Right renal cortex interstitium (tissue), 3 donors: Measurements from ENCODE around the gene FGD2. TPM values are rescaled to one million over a fixed set of nuclear protein-coding genes. Genes with fewer than 3 reads are reported as not detected.
A peak's percentile ranks its signal among the peaks of the same experiment; 100 is the strongest.

Source experiments
- DNase-seq, 3 donors: peaks; one replicate each; pipeline ENCODE4 v3.0.0-alpha.2; 2013; ENCODE audit warnings: low read depth in 3 of 3, low spot score in 2 of 3
- polyA plus RNA-seq, 3 donors: library from polyadenylated mRNA; unstranded; fragments of 120-200 nt; gene quantifications; one replicate each; pipeline ENCODE4 v1.2.1, GENCODE V29; 2013; ENCODE audit not compliant: insufficient read length in 3 of 3

FGD2 gene
- polyA plus RNA-seq, 3 donors: 1.3 to 1.5 (median 1.5) TPM

DNA sequence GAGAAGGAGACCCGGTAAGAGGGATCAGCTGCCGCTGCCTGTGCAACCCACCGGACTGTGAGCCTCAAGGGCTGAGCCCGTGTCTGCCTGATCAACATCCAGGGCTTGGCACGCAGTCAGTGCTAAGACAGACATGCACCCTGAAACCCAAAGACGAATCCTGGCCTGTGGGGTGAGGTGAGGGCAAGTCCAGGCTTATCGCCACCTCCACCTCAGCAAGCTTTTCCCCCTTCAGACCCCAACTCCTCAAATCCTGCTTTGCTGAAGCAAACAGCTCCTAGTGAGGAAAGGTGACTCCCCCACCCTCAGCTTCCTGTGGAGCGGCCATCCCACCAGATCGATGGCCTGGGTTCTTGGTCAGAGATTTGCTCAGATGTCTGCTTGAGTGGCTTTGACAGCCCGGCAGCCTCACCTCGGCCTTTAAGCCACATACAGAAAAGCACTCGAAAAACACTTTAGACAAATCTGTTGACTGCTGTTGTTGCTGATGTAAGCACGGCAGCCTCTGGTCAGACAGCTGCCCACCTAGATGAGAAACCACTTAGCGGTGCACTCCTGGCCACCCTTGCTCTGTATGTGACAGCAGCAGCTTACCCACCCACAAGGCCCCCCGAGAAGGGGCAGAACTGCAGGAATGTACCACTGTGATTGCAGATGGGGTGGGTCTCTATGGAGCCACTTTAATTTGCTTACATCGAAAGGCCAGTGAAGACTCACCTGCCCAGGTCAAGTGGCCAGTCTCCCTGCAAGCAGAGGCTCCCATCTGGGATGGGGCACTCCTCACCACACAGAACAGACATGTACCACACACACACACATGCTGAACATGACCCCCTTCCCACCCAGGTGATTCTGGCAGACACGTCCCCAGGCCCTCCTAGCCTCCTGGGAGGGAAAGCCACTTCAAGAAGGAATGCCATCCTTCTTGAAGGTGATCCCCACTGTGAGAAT, 34.3 kb upstream of the FGD2 start:
- no peak for DNase-seq

DNA sequence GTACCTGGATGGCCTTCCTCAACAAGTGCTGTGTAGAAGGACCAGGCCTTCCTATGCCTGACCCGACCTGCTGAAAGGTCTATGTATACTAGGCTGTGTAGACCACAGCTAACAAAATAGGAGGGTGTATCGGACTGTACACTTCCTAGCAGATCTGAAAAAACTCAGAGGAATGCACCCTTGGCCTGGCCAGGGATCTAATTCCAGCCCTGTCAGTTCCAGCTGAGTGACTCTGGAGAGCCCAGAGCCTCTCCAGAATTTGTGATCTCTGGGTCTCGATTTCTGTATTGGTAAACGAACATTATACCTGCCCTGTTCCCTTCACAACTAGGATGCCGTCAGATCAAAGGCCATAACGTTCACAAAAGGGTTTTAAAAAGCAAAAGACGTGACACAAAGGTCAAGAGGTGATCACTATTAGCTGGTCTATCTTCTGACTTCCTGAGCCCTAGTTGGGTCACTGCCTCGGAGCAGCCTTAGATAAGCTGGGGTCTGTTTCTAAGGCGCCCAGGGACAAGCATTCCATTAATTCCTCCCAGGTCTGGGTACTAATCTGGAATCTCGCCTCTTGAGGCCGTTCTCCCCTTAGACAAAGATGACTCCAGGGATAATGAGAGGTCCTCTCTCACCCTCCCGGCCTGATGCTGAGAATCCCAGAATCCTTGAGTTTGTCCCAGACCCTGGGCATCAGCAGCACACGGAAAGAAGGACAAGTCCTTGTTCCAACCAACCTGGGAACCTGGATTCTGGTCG, 33.4 kb upstream of the FGD2 start:
- no peak for DNase-seq

DNA sequence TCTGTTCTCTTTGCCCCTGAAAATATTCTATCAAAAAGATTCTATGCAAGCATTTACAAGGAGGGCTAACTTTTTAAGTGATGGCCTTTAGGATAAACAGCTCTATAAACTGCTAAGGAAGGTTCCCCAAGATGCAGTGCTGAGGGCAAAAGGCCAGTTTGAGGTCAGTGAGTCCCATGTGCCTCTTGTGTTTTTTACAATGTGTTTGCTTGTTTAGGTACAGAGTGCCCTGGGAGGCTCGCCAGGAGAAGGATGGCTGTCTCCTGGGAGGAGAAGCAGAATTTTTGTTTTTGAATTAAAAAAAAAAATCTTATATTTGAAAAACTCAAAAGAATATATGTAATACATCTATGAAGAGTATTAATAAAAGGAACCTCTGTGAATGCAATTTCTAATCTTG, 32.3 kb upstream of the FGD2 start:
- DNase-seq: no peak

GRCh38 chr6:36973647-36974046, 31.8 kb upstream of the FGD2 start:
- DNase-seq: no peak

GRCh38 chr6:36975231-36976006, 30.0 kb upstream of the FGD2 start:
- no peak for DNase-seq

DNA sequence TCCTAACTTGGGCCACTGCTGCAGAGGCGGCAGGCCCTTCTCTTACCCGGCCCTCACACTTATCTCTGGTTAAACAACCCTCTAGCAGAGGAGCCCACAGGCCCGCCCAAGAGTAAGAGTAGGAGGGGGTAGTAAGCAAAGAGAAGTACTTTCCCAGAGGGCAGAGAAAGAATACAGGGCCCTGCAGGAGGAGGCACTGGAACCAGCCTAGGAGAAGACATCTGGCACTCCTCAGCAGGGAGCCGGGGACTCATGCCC, 29.5 kb upstream of the FGD2 start:
- DNase-seq: no peak

- no peak for DNase-seq
These were observed 28.9 kb upstream of the FGD2 start for GRCh38 chr6:36976509-36976908.

DNA sequence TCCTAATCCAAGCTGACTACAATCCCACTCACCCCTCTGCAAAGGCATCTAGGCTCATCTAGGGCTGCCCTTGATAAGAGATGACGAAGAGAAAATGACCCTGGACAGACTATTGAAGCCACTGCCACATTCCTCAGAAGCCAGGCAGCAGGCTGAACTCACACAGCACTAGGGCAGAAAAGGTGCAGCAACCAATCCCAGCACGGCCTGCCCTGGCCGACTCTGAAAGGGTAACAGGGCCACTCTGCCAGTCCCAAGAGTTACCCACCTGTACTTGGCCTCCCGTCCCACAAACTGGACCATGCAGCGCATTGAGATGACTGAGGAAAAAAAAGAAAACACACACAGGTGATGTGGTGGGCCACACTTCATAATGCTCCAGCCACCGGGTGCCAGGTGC, 28.5 kb upstream of the FGD2 start:
- DNase-seq: no peak

GRCh38 chr6:36977470-36977941, 27.9 kb upstream of the FGD2 start:
- no peak for DNase-seq

- no peak for DNase-seq
These were observed 26.8 kb upstream of the FGD2 start for GRCh38 chr6:36978421-36979346.

GRCh38 chr6:36979347-36979742, 26.1 kb upstream of the FGD2 start:
- DNase-seq: no peak

- DNase-seq: no peak
These were observed 25.3 kb upstream of the FGD2 start for GRCh38 chr6:36980129-36980528.

- no peak for DNase-seq
These were observed 24.4 kb upstream of the FGD2 start for GRCh38 chr6:36980876-36981619.

DNA sequence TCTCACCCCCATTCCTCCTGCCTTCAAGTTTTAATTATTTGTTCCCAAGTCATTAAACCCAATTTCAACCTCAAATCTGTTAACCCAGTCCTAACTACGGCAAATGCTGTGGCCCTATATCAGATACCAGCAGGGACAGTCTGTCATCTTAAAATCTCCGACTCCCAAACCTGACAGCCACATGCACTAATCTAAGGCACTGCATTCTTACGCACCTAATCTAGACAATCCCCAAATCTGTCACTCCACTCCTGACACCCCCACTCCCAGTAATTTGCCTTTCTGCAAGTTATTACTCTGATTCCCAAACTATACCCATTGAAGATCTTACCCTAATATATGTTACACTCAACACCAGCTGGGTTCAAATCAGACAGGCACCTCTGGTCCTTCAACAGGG, 21.9 kb upstream of the FGD2 start:
- no peak for DNase-seq

DNA sequence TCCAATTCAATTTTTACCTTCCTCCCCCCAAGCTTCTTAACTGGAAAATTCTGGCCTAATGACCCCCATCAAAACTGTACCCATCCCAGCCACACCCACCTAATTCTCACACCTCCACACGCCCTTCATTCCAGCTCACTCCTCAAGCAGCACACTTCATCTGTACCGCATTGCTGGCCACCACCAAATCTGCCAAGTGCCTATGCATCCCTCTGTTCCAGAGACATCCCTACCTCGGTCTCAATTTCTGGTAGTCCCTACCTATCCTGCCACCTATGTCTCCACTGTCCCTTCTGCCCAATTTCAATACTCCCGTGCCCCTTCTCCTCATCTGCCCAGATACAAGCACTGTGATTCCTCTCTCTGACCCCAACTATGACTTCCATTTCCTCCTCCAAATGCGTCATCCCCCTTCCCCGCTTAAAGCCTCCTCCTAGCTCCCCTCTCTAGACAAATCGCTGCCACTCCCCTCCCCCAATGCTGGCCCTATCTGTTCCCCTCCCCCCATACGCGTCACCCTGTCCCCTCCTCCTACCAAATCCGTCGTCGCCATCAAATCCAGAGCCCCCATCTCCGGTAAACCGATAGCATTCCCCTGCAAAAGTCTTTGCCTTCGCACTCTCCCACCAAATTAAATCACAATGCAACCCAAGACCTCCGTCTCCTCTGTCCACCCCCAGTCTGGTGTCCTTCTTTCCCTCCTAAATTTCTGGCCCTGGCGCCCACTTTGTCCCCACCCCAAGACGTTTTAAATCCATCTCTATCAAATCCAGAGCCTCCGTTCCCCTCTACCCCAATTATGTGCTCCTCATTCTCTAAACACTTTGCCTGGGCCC, 20.7 kb upstream of the FGD2 start:
- DNase-seq: no peak

DNA sequence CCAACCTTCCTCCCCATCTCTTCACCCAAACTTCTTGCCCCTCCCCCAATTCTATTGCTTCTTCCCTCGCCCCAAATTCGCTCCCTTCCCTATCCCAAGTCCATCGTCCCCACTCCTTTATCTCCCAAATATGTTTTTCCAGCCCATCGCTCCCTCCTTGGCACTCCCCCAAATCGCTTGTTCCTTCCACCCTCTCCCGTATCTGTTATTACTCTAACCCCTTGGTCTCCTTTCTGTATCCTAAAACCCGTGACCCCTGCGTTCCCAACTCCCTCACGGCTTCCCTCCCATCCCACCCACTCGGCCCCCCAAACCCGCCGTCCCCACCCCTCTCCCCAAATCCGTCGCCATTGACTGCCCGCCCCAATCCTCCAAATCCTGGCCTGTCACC, 20.0 kb upstream of the FGD2 start:
- no peak for DNase-seq

DNA sequence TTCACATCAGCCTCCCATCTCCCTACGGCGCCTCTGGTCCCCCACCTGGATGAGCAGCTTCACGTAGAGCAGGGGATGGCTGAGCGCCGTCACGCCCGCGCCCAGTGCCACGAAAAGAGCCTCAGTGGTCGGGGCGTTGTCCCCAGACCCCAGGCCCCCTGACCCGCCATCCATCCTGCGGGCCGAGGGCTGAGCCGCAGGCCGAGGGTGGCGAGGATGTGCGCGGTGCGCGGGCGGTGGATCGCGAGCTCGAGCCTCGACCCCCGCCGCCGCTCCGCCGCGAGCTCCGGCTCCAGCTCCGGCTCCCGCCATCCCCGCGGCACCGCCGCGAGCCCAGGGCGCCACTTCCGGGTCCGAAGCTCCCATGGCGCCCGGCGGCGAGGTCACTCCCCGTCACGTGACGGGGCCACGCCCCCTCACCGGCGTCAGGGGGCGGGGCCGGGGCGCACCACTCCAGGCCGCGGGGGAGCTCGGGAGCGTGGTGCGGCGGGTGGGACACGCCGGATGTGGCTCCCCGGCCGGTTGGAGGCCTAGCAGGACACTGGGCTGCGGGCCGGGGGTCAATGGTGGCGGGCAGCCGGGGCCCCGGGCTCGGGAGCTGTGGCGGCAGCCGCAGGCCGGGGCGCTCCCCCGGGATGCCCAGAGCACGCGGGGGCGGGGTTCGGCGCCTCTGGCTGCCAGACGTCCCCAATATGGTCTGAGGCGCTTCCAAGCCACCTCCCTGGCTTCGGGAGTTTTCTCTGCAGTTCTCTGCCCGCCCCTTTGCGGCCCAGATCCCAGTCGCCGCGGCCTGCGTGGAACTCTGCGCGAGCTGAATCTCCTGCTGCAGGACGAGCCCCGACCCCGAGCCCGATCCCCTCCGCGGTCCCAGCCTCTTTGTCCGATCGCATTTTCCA, 19.4 kb upstream of the FGD2 start, which contains the start of gene MTCH1:
Gene MTCH1, minus strand, starts transcription at position 389 of the 896 bp plus-strand sequence. Its CDS starts 23 bp downstream, at position 366.
- peak in 2 of 3 donors; percentile 81 to 83 for DNase-seq

DNA sequence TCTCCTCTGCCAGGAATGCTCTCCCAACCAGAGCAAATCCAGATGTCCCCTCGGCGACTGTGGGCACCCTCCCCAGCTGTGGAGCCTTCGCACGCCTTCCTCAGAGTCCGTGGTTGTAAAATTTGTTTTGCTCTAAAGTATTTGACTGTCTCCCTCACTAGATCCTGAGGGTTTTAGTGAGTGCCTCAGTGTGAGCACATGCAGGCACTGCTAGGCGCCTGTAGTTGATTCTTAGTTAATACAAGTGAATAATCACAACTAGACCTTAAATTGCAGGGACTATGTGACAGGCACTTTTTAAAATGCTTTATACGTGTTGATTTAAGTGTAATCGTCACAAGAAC, 18.8 kb upstream of the FGD2 start:
- no peak for DNase-seq
